Bronchial epithelial cell (primary cell): ENCODE measurements around the gene ZFAND3. TPM values are rescaled to one million over a fixed set of nuclear protein-coding genes. Genes with fewer than 3 reads are reported as not detected.
A peak's percentile ranks its signal among the peaks of the same experiment; 100 is the strongest.

Source experiments
- DNase-seq: peaks from one replicate; pipeline ENCODE4 v3.0.0-alpha.2; 2010; ENCODE audit warnings: low read depth
- FAIRE-seq: peaks from 2 replicates; lab custom pipeline; 2011; peaks lifted over from hg19 to GRCh38; lab: Jason Lieb, UNC
- H3K27me3 ChIP-seq: 2 replicates; pipeline ENCODE4 v1.5.1; 2011; ENCODE audit warnings: low read length; ENCODE audit not compliant: control insufficient read depth, insufficient read depth
- H3K36me3 ChIP-seq: 2 replicates; pipeline ENCODE4 v1.5.1; 2011; ENCODE audit warnings: low read length; ENCODE audit not compliant: control insufficient read depth, insufficient read depth
- H3K4me3 ChIP-seq: 2 replicates; pipeline ENCODE4 v1.5.1; 2011; ENCODE audit warnings: mild to moderate bottlenecking, low read depth, low read length, control low read depth
- CTCF ChIP-seq: IDR thresholded peaks from 2 replicates; pipeline ENCODE4 v1.5.1; 2011; ENCODE audit warnings: mild to moderate bottlenecking, moderate library complexity, low read length, control low read depth, inconsistent platforms; ENCODE audit not compliant: insufficient read depth, severe bottlenecking
- total RNA-seq: library from RNA; depleted of rRNA; stranded (reverse); fragments of >200 nt; gene quantifications from 2 replicates; pipeline ENCODE4 v1.2.1, GENCODE V29; 2014

The ZFAND3 gene
- total RNA-seq, 1 donor from 2014 or later = 25.5 TPM

GRCh38 chr6:37785002-37785662 lies 34.4 kb upstream of the ZFAND3 start:
- Histone ChIP-seq H3K4me3 (no peak overlapping the region), H3K27me3 (no peaks in the 10 kb centered on the region), H3K36me3 (no peaks in the 10 kb centered on the region)
- no peak for TF ChIP-seq CTCF
- DNase-seq (peak; percentile 63), FAIRE-seq (no peak)

DNA sequence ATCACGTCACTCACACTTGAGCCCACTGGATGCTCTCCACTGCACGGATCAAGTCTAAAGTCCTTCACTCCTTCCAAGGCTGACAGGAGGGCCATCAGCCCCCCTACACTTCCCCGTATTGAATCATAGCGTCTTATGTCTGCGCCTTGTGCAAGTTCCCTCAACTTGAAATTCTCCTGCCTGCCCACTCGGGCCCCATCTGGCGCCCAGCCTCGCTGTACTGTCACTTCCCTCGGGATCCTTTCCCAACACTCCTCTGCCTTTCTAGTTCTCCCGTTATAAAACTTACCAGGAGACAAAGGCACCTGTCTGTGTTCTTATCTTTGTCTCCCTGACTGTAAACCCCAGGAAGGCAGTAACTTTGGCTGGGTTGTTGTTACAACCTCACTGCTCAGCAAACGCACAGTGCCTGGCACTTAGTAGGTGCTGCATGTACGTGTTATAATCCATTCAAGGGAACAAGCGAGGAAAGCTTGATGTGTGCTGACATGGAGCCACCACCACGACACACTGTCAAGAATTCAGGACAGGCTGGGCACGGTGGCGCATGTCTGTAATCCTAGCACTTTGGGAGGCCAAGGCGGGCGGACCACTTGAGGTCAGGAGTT lies 33.8 kb upstream of the ZFAND3 start:
- H3K36me3 ChIP-seq = no peaks in the 10 kb centered on the region
- DNase-seq = no peak
- no peak overlapping the region for H3K4me3 ChIP-seq
- no peaks in the 10 kb centered on the region for H3K27me3 ChIP-seq
- no peak for TF ChIP-seq CTCF
- FAIRE-seq = no peak

- no peaks in the 10 kb centered on the region for H3K36me3 ChIP-seq
- FAIRE-seq (no peak), DNase-seq (no peak)
- no peak for TF ChIP-seq CTCF
- no peak overlapping the region for H3K4me3 ChIP-seq
- H3K27me3 ChIP-seq = no peaks in the 10 kb centered on the region
Measured at GRCh38 chr6:37787216-37787615, 32.3 kb upstream of the ZFAND3 start.

DNA sequence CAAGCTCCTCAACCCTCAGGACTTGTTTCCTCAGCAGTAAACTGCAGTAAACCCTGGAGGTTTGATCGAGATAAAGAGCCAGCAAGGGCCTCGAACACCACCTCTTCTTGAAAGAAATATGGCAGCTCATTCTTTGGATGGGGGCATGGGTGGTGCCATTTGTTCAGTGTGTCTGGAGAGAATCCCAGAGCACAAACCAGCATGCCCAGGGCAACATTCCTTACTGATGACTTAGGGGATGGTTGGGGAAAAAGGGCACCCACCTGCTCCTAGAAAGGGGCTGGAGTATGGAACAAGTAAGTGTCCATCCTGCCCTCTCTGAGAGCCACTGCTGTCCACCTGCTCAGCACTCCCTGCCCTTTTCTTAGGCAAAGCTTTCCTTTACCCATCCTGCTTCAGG lies 31.3 kb upstream of the ZFAND3 start:
- FAIRE-seq (no peak), DNase-seq (peak; percentile 52)
- Histone ChIP-seq H3K36me3 (no peaks in the 10 kb centered on the region), H3K27me3 (no peaks in the 10 kb centered on the region), H3K4me3 (no peak overlapping the region)
- TF ChIP-seq CTCF = no peak

DNA sequence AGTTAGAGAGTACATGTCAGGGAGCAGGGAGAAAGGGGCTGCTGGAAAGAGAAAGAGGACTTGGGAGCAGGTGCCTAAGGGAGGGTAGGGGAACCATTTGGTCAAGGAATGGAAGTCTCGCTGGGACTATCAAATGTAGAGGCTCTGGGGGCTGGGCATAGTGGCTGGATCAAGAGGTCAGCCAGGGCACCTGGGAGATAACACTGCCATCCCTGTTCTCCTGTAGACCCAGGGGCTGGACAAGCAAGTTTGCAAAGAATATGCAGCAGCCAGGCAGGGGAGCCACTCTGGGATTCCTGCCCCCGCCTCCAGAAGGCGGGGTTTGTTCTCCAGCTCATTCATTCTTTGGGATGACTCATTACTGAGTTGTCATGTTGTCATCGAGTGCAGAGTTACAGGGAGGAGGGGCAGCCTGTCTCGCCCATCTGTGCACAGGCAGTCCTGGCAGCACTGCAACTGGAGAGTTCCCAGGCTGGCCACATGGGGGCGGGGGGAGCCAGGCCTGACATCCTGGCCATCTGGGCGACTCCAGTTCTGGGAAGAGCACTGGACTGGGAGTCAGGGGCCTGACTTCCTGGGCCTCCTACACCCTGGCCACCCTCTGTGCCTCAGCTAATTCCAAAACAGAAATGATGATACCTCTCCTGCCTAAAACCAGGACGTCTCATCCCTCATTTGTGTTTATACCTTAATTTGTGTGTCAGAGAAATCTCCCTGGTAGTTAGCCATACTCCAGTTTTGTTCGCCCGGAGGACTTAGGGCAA lies 28.2 kb upstream of the ZFAND3 start:
- peak; percentile 96 for TF ChIP-seq CTCF
- no peak overlapping the region for H3K4me3 ChIP-seq
- H3K36me3 ChIP-seq = no peaks in the 10 kb centered on the region
- DNase-seq = peak; percentile 97
- peak; percentile 18 for FAIRE-seq
- no peaks in the 10 kb centered on the region for H3K27me3 ChIP-seq
